ENCODE measurements around the gene PLCL2. TPM values are rescaled to one million over a fixed set of nuclear protein-coding genes. Genes with fewer than 3 reads are reported as not detected.

Gene PLCL2
- total RNA-seq, 1 donor from 2014 or later: 14.9 TPM

DNA sequence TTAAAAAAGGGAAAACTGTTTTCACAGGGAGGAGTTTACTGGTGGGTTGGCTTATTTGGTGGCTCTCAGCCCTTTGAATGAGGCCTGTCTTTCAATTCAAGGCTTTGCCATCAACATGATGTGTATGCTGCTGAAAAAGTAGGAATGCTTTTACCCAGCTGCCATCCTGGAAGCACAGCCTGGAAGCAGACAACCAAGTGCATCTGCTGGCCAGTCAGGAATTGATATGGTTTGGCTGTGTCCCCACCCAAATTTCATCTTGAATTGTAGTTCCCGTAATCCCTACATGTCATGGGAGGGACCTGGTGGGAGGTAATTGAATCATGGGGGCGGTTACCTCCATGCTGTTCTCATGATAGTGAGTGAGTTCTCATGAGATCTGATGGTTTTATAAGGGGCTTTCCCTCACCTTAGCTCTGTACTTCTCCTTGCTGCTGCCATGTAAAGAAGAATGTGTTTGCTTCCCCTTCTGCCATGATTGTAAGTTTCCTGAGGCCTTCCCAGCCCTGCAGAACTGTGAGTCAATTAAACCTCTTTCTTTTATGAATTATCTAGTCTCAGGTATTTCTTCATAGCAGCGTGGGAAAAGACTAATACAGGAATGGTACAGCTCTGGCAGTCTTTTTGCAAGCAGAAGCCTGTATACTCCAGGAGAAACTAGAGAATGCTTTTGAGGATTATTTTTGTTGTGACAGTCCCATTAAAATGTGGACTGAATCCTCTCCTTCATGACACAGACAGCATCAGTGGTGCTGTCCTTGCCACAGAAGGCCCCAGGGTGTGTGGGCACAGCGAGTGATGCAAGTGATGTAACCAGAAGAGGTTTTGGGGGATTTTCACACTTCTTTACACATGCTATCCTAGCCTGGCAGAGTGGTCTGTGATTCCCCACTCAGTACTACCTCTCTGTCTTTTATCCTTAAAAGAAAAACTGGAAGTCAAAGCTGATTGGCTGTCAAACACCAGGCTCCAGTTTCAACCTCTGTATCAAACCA, 20.0 kb downstream of the PLCL2 start:
- H3K4me3 Mint-ChIP-seq: no peak overlapping the region
- H3K9me3 Mint-ChIP-seq: no peaks in the 10 kb centered on the region
- H3K36me3 Mint-ChIP-seq (ENCODE audit: low read depth): peaks cover 10% of the 10 kb centered on the region
- DNase-seq (ENCODE audit: low spot score): no peak
- H3K4me1 Mint-ChIP-seq (ENCODE audit: low read depth): peaks cover 84% of the 10 kb centered on the region
- no peaks in the 10 kb centered on the region for H3K27me3 Mint-ChIP-seq (ENCODE audit: insufficient read depth)
- intact Hi-C loops (cut with micrococcal nuclease): loop anchor here (1.0 to 5.0 kb wide), 3 partner anchors 19 to 248 kb away; no protein-coding TSS in a partner anchor
- H3K27ac Mint-ChIP-seq: peak overlapping the region; percentile 26

DNA sequence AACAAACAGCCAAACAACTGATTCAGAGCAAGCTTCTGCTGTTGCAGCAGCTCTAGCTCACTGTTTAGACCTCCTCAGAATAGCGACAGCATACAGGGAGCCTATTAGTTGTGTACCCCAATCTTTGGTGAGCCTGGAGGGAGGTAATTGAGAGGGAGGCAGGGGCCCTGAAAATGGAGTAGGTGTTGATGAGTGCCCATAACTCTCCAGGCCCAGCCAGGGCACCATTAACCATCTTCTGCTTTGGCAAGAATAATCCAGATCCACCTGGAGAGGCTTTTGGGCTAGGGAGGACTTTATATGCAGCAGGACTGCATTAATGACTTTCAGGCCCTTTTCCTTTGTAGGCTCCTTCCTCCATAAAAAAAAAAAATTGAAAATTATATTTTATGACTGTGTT, 20.9 kb downstream of the PLCL2 start:
- H3K27me3 Mint-ChIP-seq (ENCODE audit: insufficient read depth): no peaks in the 10 kb centered on the region
- no peak overlapping the region for H3K27ac Mint-ChIP-seq
- peaks cover 84% of the 10 kb centered on the region for H3K4me1 Mint-ChIP-seq (ENCODE audit: low read depth)
- no peak for DNase-seq (ENCODE audit: low spot score)
- H3K36me3 Mint-ChIP-seq (ENCODE audit: low read depth): peaks cover 19% of the 10 kb centered on the region
- no peak overlapping the region for H3K4me3 Mint-ChIP-seq
- no peaks in the 10 kb centered on the region for H3K9me3 Mint-ChIP-seq
- intact Hi-C loops (cut with micrococcal nuclease): loop anchor here (5.0 kb wide), 1 partner anchor 117 kb away; no protein-coding TSS in a partner anchor

GRCh38 chr3:16906682-16907081, 21.9 kb downstream of the PLCL2 start:
- Mint-ChIP-seq H3K4me1 (ENCODE audit: low read depth) (peaks cover 76% of the 10 kb centered on the region), H3K27me3 (ENCODE audit: insufficient read depth) (no peaks in the 10 kb centered on the region), H3K4me3 (peak overlapping the region; percentile 51), H3K9me3 (no peaks in the 10 kb centered on the region), H3K36me3 (ENCODE audit: low read depth) (peaks cover 19% of the 10 kb centered on the region), H3K27ac (no peak overlapping the region)
- intact Hi-C loops (cut with micrococcal nuclease): loop anchor here (5.0 kb wide), 1 partner anchor 116 kb away; no protein-coding TSS in a partner anchor
- no peak for DNase-seq (ENCODE audit: low spot score)

DNA sequence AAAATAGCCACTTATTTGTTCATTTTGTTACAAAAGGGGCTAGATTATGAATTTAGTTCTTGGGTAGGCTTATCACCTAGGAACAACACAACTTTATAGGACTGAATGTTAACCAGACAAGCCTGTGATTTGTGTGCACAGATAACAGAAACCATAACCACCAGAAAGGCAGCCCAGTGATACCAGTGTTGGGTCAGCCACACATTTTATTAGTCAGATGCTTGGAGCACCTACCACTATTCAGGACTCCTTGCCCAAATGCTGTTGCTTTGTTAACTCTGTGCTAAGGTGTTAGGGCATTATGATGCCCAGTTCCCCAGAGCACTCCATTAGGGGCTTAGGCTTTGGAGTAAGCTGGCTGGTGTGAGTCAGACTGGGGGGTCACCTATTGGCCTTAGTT, 22.5 kb downstream of the PLCL2 start:
- H3K27me3 Mint-ChIP-seq (ENCODE audit: insufficient read depth): no peaks in the 10 kb centered on the region

DNA sequence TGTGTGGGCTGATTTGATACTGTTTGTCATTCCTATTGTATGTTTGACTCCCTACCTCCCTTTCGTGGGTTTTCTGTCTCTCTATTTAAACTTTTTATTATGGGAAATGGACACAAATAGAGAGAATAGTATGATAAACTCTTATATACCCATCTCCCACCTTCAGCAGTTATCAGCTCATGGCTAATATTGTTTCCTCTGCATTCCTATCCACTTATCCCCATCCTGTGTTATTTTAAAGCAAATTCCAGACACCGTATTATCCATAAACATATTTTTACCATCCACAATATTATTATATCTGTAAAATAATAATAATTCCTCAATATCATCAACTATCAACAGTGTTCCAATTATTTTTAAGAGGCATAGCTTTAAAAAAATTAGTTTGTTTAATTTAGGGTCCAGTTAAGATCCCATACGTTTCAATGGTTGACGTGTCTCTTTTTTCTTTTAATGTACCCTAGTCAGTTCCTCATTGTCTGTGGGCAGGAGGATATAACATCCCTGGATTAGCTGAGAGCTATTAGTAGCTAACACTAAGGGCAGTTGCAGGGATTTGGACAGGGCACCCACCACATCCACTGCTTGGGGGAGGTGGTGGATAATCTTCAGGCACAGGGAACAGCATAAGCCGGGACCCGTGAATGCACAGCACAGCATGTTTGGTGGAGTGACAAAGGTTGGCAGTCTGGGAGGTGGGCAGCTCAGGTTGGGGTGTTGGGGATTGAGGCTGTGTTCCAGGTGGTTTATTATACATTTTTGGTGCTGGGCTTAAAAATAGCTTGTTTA, 23.5 kb downstream of the PLCL2 start:
- intact Hi-C loops (cut with micrococcal nuclease): loop anchor here (5.0 kb wide), 1 partner anchor 114 kb away; no protein-coding TSS in a partner anchor
- no peaks in the 10 kb centered on the region for H3K27me3 Mint-ChIP-seq (ENCODE audit: insufficient read depth)

More for the DNA sequence above, 22.5 kb downstream of the PLCL2 start:
- Mint-ChIP-seq H3K36me3 (ENCODE audit: low read depth) (peaks cover 19% of the 10 kb centered on the region), H3K27ac (peak overlapping the region; percentile 20), H3K4me1 (ENCODE audit: low read depth) (peaks cover 73% of the 10 kb centered on the region), H3K9me3 (no peaks in the 10 kb centered on the region), H3K4me3 (peak overlapping the region; percentile 51)
- DNase-seq (ENCODE audit: low spot score): no peak
- intact Hi-C loops (cut with micrococcal nuclease): loop anchor here (5.0 kb wide), 1 partner anchor 115 kb away; no protein-coding TSS in a partner anchor

DNA sequence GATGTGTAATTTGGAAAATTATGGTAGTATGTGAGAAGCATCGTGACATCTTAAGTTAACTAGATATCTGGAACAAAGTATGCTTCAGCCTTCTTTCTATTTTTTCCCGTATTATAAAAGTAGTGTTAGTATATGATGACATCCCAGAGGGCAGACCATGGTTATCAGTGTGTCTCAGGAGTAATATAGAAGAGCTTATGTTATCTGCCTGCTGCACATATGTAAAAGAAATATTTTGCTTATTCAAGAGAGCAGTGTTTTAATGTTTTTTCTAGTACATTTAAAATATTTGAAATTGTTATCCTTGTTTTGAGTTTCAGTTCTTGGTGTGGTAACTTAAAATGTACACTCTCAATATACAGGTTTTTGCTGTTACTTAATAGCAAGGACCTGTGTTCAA, 24.1 kb downstream of the PLCL2 start:
- no peaks in the 10 kb centered on the region for H3K9me3 Mint-ChIP-seq
- H3K27me3 Mint-ChIP-seq (ENCODE audit: insufficient read depth): no peaks in the 10 kb centered on the region
- H3K4me3 Mint-ChIP-seq: no peak overlapping the region
- no peak overlapping the region for H3K27ac Mint-ChIP-seq
- peaks cover 70% of the 10 kb centered on the region for H3K4me1 Mint-ChIP-seq (ENCODE audit: low read depth)
- H3K36me3 Mint-ChIP-seq (ENCODE audit: low read depth): peaks cover 21% of the 10 kb centered on the region
- no peak for DNase-seq (ENCODE audit: low spot score)
- intact Hi-C loops (cut with micrococcal nuclease): loop anchor here (5.0 kb wide), 1 partner anchor 113 kb away; no protein-coding TSS in a partner anchor

More for the DNA sequence above, 23.5 kb downstream of the PLCL2 start:
- DNase-seq (ENCODE audit: low spot score): no peak
- Mint-ChIP-seq H3K4me1 (ENCODE audit: low read depth) (peaks cover 76% of the 10 kb centered on the region), H3K4me3 (no peak overlapping the region), H3K9me3 (no peaks in the 10 kb centered on the region), H3K36me3 (ENCODE audit: low read depth) (peaks cover 22% of the 10 kb centered on the region), H3K27ac (no peak overlapping the region)

GRCh38 chr3:16909802-16910201, 25.0 kb downstream of the PLCL2 start:
- intact Hi-C loops (cut with micrococcal nuclease): loop anchor here (5.0 kb wide), 1 partner anchor 112 kb away; no protein-coding TSS in a partner anchor
- Mint-ChIP-seq H3K36me3 (ENCODE audit: low read depth) (peaks cover 17% of the 10 kb centered on the region), H3K27me3 (ENCODE audit: insufficient read depth) (no peaks in the 10 kb centered on the region), H3K27ac (no peak overlapping the region), H3K4me3 (no peak overlapping the region), H3K9me3 (no peaks in the 10 kb centered on the region), H3K4me1 (ENCODE audit: low read depth) (peaks cover 61% of the 10 kb centered on the region)
- DNase-seq (ENCODE audit: low spot score): no peak

DNA sequence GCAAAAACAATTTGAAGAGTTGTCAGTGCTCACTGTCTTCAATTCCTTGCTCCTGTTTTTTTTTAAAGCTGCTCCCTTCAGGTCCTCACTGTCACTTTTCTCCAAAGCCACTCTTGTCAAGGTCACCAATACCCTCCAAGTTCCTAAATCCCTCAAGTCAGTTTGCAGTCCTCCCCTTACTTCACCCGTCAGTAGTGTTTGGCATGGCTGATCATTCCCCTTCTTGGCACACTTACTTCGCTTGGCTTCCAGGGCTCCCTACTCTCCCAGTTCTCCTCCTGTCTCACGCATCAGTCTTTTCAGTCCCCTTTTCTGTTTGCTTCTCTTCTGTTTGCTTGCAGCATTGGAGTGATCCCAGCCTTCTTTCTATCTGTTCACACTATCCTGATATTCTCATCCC, 25.5 kb downstream of the PLCL2 start:
- Mint-ChIP-seq H3K9me3 (no peaks in the 10 kb centered on the region), H3K27me3 (ENCODE audit: insufficient read depth) (no peaks in the 10 kb centered on the region), H3K36me3 (ENCODE audit: low read depth) (peaks cover 17% of the 10 kb centered on the region), H3K4me3 (no peak overlapping the region), H3K27ac (no peak overlapping the region), H3K4me1 (ENCODE audit: low read depth) (peaks cover 57% of the 10 kb centered on the region)
- no peak for DNase-seq (ENCODE audit: low spot score)
- intact Hi-C loops (cut with micrococcal nuclease): no loop called here

DNA sequence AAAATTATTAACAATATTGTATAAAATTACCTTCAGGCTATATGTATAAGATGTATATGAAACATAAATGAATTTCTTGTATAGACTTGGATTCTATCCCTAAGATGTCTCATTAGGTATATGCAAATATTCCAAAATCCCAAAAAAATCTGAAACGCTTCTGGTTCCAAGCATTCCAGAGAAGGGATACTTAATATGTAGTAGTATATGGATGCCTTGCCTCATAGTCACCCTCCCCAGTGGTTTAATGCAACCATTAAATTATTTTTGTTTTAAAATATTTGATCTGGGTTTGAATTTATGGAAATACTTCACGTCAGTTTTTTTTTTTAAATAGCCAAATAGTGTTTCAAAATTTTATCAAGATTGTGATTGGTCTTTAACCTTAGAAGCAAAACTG, 27.2 kb downstream of the PLCL2 start:
- intact Hi-C loops (cut with micrococcal nuclease): no loop called here
- no peak overlapping the region for H3K4me3 Mint-ChIP-seq
- H3K27me3 Mint-ChIP-seq (ENCODE audit: insufficient read depth): no peaks in the 10 kb centered on the region
- H3K9me3 Mint-ChIP-seq: no peaks in the 10 kb centered on the region
- H3K36me3 Mint-ChIP-seq (ENCODE audit: low read depth): peaks cover 17% of the 10 kb centered on the region
- H3K4me1 Mint-ChIP-seq (ENCODE audit: low read depth): peaks cover 53% of the 10 kb centered on the region
- DNase-seq (ENCODE audit: low spot score): no peak
- no peak overlapping the region for H3K27ac Mint-ChIP-seq

DNA sequence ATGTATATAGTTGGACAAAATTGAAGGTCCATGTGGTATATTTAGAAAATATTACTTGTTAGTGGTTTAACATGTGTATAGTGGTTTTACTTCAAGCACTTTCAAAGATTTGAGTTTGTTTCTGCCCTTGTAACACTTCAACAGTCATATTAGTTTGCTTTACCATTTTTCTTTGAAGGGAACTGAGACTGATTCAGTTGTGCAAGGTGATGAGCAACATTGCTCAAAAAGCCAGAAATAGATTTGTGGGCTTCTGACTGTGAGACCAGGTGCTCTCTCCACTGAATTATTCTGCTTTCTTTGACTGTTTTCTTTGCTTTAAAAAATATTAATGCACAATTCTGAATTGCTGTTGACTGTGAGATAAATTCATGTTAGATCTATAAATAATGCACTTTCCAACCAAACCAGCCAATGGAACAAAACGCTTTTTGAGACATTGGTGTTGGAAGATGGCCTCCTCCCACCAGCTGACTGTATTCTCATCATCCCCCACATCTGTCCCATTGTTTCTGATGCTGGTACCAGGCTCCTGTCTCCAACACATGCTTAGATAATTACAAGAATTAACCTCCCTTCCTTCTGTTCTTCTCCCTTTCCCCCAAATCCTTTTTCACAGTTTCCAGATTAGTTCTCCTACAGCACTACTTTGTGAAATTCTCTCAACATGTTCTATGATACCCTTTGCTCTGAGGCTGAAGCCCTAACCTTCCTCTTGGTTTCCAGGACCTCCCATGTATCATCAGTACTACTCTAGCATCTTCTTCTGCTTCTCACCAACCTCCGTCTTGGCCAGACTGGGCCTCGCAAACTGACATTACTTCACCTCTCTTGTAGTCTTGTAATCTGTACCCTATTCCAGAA, 27.9 kb downstream of the PLCL2 start:
- peaks cover 17% of the 10 kb centered on the region for H3K36me3 Mint-ChIP-seq (ENCODE audit: low read depth)
- intact Hi-C loops (cut with micrococcal nuclease): no loop called here
- H3K27me3 Mint-ChIP-seq (ENCODE audit: insufficient read depth): no peaks in the 10 kb centered on the region
- H3K27ac Mint-ChIP-seq: no peak overlapping the region
- H3K4me3 Mint-ChIP-seq: no peak overlapping the region
- no peak for DNase-seq (ENCODE audit: low spot score)
- peaks cover 50% of the 10 kb centered on the region for H3K4me1 Mint-ChIP-seq (ENCODE audit: low read depth)
- H3K9me3 Mint-ChIP-seq: no peaks in the 10 kb centered on the region

GRCh38 chr3:16913264-16913580, 28.5 kb downstream of the PLCL2 start:
- H3K27ac Mint-ChIP-seq: no peak overlapping the region
- H3K36me3 Mint-ChIP-seq (ENCODE audit: low read depth): peaks cover 17% of the 10 kb centered on the region
- no peaks in the 10 kb centered on the region for H3K27me3 Mint-ChIP-seq (ENCODE audit: insufficient read depth)
- H3K9me3 Mint-ChIP-seq: no peaks in the 10 kb centered on the region
- H3K4me3 Mint-ChIP-seq: no peak overlapping the region
- intact Hi-C loops (cut with micrococcal nuclease): no loop called here
- no peak for DNase-seq (ENCODE audit: low spot score)
- H3K4me1 Mint-ChIP-seq (ENCODE audit: low read depth): peaks cover 52% of the 10 kb centered on the region

DNA sequence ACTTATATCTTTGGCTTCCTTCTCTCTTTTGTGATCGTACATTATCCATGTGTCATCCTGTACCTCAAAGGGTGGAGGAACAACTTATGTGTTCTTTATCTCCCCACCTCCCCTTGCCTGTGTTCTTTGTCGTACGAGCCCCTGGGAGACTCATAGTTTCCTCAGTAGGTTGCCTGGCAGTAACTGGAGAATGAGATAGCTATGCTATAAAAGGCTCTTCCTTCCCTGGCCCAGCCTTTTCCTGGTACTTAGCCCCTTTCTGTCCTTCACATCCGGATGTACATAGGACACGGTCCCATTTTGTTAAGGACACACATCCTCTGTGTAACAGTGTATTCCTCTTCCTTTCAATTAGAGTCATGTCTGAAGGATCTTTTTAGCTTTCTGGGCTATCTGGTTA, 32.1 kb downstream of the PLCL2 start:
- H3K4me3 Mint-ChIP-seq: no peak overlapping the region
- peaks cover 9% of the 10 kb centered on the region for H3K36me3 Mint-ChIP-seq (ENCODE audit: low read depth)
- H3K27me3 Mint-ChIP-seq (ENCODE audit: insufficient read depth): no peaks in the 10 kb centered on the region
- peaks cover 29% of the 10 kb centered on the region for H3K4me1 Mint-ChIP-seq (ENCODE audit: low read depth)
- no peaks in the 10 kb centered on the region for H3K9me3 Mint-ChIP-seq
- intact Hi-C loops (cut with micrococcal nuclease): no loop called here
- DNase-seq (ENCODE audit: low spot score): no peak
- peak overlapping the region; percentile 11 for H3K27ac Mint-ChIP-seq

Measured in activated T-helper 1 cell treated with anti-CD3 and anti-CD28 coated beads, Interleukin-12 subunit alpha, Interleukin-12 subunit beta, Interleukin-2, Interleukin-4 antibody, amounts not matched to agents 30 ng/mL and 10 ng/mL and 1 ng/mL, durations not matched to agents 14 hours and 24 hours and 36 hours (primary cell).